ENCODE results near the gene RSKR.

DNA sequence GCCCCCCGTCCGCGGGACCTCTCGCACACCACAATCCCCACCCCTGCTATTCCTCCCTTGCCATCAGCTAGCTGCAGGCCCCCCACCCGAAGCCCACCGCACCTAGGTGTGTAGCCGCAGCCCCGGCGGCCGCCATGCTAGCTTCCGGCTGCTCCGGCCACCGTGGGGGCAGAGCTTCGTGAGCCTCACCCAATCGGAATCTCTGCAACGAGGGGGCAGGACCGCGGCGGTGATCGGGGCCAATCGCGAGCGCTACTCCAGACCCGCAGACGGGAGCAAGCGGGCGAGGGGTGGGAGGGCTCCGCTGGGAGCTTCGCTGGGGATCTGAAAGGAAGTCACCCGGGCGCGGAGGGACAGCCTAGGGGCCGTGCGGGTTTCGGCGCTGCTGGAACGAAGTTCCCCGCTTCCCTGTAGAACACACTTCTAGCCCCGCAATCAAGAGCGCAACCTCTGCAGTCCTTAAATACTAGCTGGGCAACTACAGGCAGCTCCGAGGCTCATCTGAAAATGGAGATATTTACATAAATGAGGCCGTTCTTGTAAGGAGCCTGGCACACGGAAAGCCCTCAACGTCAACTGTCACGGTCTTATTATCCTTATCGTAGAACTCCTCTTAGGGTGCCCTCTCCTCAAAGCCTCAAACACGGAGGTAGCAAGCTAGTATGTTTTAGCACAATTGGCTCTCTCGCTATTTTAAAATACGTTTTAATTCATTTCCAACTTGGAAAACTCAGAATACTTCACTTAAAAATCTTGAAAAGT is 42.4 kb downstream of the RSKR start, which contains the start of gene PIGS:
- TF ChIP-seq, protein P1, sequence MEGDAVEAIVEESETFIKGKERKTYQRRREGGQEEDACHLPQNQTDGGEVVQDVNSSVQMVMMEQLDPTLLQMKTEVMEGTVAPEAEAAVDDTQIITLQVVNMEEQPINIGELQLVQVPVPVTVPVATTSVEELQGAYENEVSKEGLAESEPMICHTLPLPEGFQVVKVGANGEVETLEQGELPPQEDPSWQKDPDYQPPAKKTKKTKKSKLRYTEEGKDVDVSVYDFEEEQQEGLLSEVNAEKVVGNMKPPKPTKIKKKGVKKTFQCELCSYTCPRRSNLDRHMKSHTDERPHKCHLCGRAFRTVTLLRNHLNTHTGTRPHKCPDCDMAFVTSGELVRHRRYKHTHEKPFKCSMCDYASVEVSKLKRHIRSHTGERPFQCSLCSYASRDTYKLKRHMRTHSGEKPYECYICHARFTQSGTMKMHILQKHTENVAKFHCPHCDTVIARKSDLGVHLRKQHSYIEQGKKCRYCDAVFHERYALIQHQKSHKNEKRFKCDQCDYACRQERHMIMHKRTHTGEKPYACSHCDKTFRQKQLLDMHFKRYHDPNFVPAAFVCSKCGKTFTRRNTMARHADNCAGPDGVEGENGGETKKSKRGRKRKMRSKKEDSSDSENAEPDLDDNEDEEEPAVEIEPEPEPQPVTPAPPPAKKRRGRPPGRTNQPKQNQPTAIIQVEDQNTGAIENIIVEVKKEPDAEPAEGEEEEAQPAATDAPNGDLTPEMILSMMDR (IDR thresholded peaks at IDR 0.05; ENCODE audit: low read length): no peak
- TF ChIP-seq EZH2 (optimal IDR thresholded peaks at IDR 0.05; ENCODE audit: low read depth, low read length): no peak
